Epithelial cell of esophagus (primary cell): ENCODE measurements around the gene NEURL3.
A peak's percentile ranks its signal among the peaks of the same experiment; 100 is the strongest.
"Not testable (repeated sequence)": the region's sequence is repeated elsewhere in the genome, so short reads cannot be mapped to it uniquely, and the experiment has no call there.

Experiments
- DNase-seq: peaks from one replicate; pipeline ENCODE4 v3.0.0; 2010; ENCODE audit warnings: low read depth
- H3K4me3 ChIP-seq: 2 replicates; pipeline ENCODE4 v1.5.1; 2011; ENCODE audit warnings: mild to moderate bottlenecking, low read length, control low read depth
- CTCF ChIP-seq: IDR thresholded peaks from 2 replicates; pipeline ENCODE4 v1.5.1; 2011; ENCODE audit warnings: low read depth, mild to moderate bottlenecking, low read length, control low read depth, inconsistent platforms; ENCODE audit not compliant: insufficient read depth; ENCODE audit errors: missing control alignments

Gene NEURL3

GRCh38 chr2:96505231-96505889 is at the start of gene NEURL3:
Gene NEURL3 (minus strand): TSS chr2:96505357. CDS start chr2:96505286, 71 bp downstream.
- DNase-seq = peak; percentile 84
- no peak within 1 kb of the TSS for H3K4me3 ChIP-seq

GRCh38 chr2:96554293-96555145 is 49.4 kb upstream of the NEURL3 start:
- peak; percentile 59 for DNase-seq
- no peak overlapping the region for H3K4me3 ChIP-seq
- peak; percentile 83 for TF ChIP-seq CTCF

More at GRCh38 chr2:96505231-96505889, at the start of gene NEURL3:
- TF ChIP-seq CTCF = no peak

- H3K4me3 ChIP-seq, DNase-seq: not testable (repeated sequence)
Measured at GRCh38 chr2:96553957-96554292, 48.8 kb upstream of the NEURL3 start.

- DNase-seq = no peak
- no peak overlapping the region for H3K4me3 ChIP-seq
- TF ChIP-seq CTCF = no peak
Measured at GRCh38 chr2:96553176-96553956, 48.2 kb upstream of the NEURL3 start.

- DNase-seq = no peak
- no peak for TF ChIP-seq CTCF
- no peak overlapping the region for H3K4me3 ChIP-seq
Measured at GRCh38 chr2:96552315-96553175, 47.4 kb upstream of the NEURL3 start.

GRCh38 chr2:96551605-96552314 is 46.6 kb upstream of the NEURL3 start:
- DNase-seq = no peak
- no peak overlapping the region for H3K4me3 ChIP-seq
- no peak for TF ChIP-seq CTCF
